CD4-positive, alpha-beta memory T cell (primary cell): ENCODE measurements around the gene SH3GL2. TPM values are rescaled to one million over a fixed set of nuclear protein-coding genes. Genes with fewer than 3 reads are reported as not detected.

Experiments used
- CTCF ChIA-PET: fragments of 350-600 bp; sonication (Branson Sonifier 250); formaldehyde crosslinking; loops from one replicate; lab custom pipeline; 2021; ENCODE audit warnings: inconsistent platforms; ENCODE audit not compliant: partially characterized antibody; lab: Charles Lee
- POLR2A ChIA-PET: fragments of 350-600 bp; sonication (Branson Sonifier 250); formaldehyde crosslinking; loops from one replicate; lab custom pipeline; 2021; ENCODE audit not compliant: partially characterized antibody; lab: Charles Lee
- DNase-seq, 5 donors: peaks; one replicate each; pipeline versions ENCODE4 v3.0.0 to v3.0.0-alpha.2; 2020 to 2022; ENCODE audit warnings: mixed read lengths in 1 of 5
- H3K27ac ChIP-seq: one replicate; pipeline ENCODE4 v1.7.0; 2013; ENCODE audit warnings: low read depth, low read length
- H3K27me3 ChIP-seq: 2 replicates; pipeline ENCODE4 v1.7.0; 2013; ENCODE audit warnings: mild to moderate bottlenecking, low read length, moderate library complexity; ENCODE audit not compliant: insufficient read depth
- H3K36me3 ChIP-seq: 2 replicates; pipeline ENCODE4 v1.7.0; 2013; ENCODE audit warnings: mild to moderate bottlenecking, low read length, moderate library complexity; ENCODE audit not compliant: insufficient read depth
- H3K4me1 ChIP-seq: 2 replicates; pipeline ENCODE4 v1.7.0; 2013; ENCODE audit warnings: mild to moderate bottlenecking, low read length, moderate library complexity; ENCODE audit not compliant: insufficient read depth
- H3K4me3 ChIP-seq, 2 donors: one replicate each; pipeline ENCODE4 v1.7.0; 2013; ENCODE audit warnings: low read length in 2 of 2, mild to moderate bottlenecking in 1 of 2
- H3K9me3 ChIP-seq, 2 donors: one replicate each; pipeline ENCODE4 v1.7.0; 2013; ENCODE audit warnings: low read length in 2 of 2, control low read depth in 1 of 2; ENCODE audit not compliant: control insufficient read depth in 1 of 2
- H3K27ac Mint-ChIP-seq, 7 donors: one replicate each; pipeline ENCODE4 v1.8.0; 2020 to 2021; ENCODE audit warnings: mixed read lengths in 7 of 7, mild to moderate bottlenecking in 6 of 7, inconsistent platforms in 3 of 7, moderate library complexity in 3 of 7
- H3K27me3 Mint-ChIP-seq, 2 donors: one replicate each; pipeline ENCODE4 v1.8.0; 2020 to 2021; ENCODE audit warnings: mixed read lengths in 2 of 2
- H3K36me3 Mint-ChIP-seq, 2 donors: one replicate each; pipeline ENCODE4 v1.8.0; 2020 to 2021; ENCODE audit warnings: mixed read lengths in 2 of 2, inconsistent platforms in 1 of 2, mild to moderate bottlenecking in 1 of 2
- H3K4me1 Mint-ChIP-seq, 4 donors: one replicate each; pipeline ENCODE4 v1.8.0; 2020 to 2021; ENCODE audit warnings: mixed read lengths in 4 of 4, mild to moderate bottlenecking in 1 of 4
- H3K4me3 Mint-ChIP-seq, 8 donors: one replicate each; pipeline ENCODE4 v1.8.0; 2020 to 2021; ENCODE audit warnings: mixed read lengths in 8 of 8, mild to moderate bottlenecking in 7 of 8, moderate library complexity in 6 of 8, inconsistent platforms in 3 of 8
- H3K9me3 Mint-ChIP-seq, 8 donors: one replicate each; pipeline ENCODE4 v1.8.0; 2020 to 2021; ENCODE audit warnings: mixed read lengths in 8 of 8, mild to moderate bottlenecking in 5 of 8, inconsistent platforms in 3 of 8, moderate library complexity in 1 of 8
- intact Hi-C: fragments of 100-400 bp; cut with micrococcal nuclease; formaldehyde crosslinking; loops from one replicate; pipeline ENCODE4 v1.15.1; 2023
- polyA plus RNA-seq, 2 donors: library from polyadenylated mRNA; unstranded; fragments of 300-500 nt; fragmentation: Illumina TruSeq; gene quantifications; one replicate each; pipeline ENCODE4 v1.2.3, GENCODE V29; 2021
- total RNA-seq, 2 experiments: library from RNA; stranded (reverse); gene quantifications; one replicate each; pipeline ENCODE4 v1.2.3, GENCODE V29; 2021

The SH3GL2 gene
- total and polyA plus RNA-seq, 4 experiments from 2014 or later = not detected

- H3K27ac ChIP-seq = no peak overlapping the region
- no peaks in the 10 kb centered on the region for H3K36me3 ChIP-seq
- Mint-ChIP-seq H3K36me3 (no peaks in the 10 kb centered on the region), H3K27ac (no peak overlapping the region), H3K4me1 (no peaks in the 10 kb centered on the region), H3K27me3 (no peaks in the 10 kb centered on the region), H3K9me3 (peaks cover 0 to 10% (median 3%) of the 10 kb centered on the region in 8 donors), H3K4me3 (no peak overlapping the region)
- DNase-seq = no peak
- no peaks in the 10 kb centered on the region for H3K27me3 ChIP-seq
- H3K4me1 ChIP-seq = no peaks in the 10 kb centered on the region
- CTCF ChIA-PET = no interaction called here
- intact Hi-C loops = no loop called here
- POLR2A ChIA-PET = no interaction called here
- H3K4me3 ChIP-seq = no peak overlapping the region
- no peaks in the 10 kb centered on the region for H3K9me3 ChIP-seq
Observed at GRCh38 chr9:17783227-17783626, 204.4 kb downstream of the SH3GL2 start.

GRCh38 chr9:17789316-17789715, 210.4 kb downstream of the SH3GL2 start:
- no peaks in the 10 kb centered on the region for H3K36me3 Mint-ChIP-seq
- CTCF ChIA-PET = no interaction called here

GRCh38 chr9:17793713-17794622, 215.1 kb downstream of the SH3GL2 start:
- no peaks in the 10 kb centered on the region for H3K27me3 Mint-ChIP-seq
- H3K4me3 ChIP-seq = no peak overlapping the region
- H3K9me3 ChIP-seq = no peaks in the 10 kb centered on the region
- intact Hi-C loops = no loop called here
- CTCF ChIA-PET = no interaction called here
- H3K27ac Mint-ChIP-seq = no peak overlapping the region
- H3K4me1 Mint-ChIP-seq = no peaks in the 10 kb centered on the region
- peaks cover 0 to 3% (median 1%) of the 10 kb centered on the region in 8 donors for H3K9me3 Mint-ChIP-seq
- no peak overlapping the region for H3K27ac ChIP-seq
- no peak for DNase-seq
- POLR2A ChIA-PET = no interaction called here
- H3K36me3 ChIP-seq = no peaks in the 10 kb centered on the region
- H3K36me3 Mint-ChIP-seq = no peaks in the 10 kb centered on the region
- no peak overlapping the region for H3K4me3 Mint-ChIP-seq
- no peaks in the 10 kb centered on the region for H3K27me3 ChIP-seq
- H3K4me1 ChIP-seq = no peaks in the 10 kb centered on the region

More at GRCh38 chr9:17789316-17789715, 210.4 kb downstream of the SH3GL2 start:
- Mint-ChIP-seq H3K27ac (no peak overlapping the region), H3K4me3 (no peak overlapping the region), H3K9me3 (peaks cover 0 to 6% (median 0%) of the 10 kb centered on the region in 8 donors), H3K27me3 (no peaks in the 10 kb centered on the region), H3K4me1 (no peaks in the 10 kb centered on the region)
- no peak for DNase-seq
- H3K4me1 ChIP-seq = no peaks in the 10 kb centered on the region
- POLR2A ChIA-PET = no interaction called here
- H3K9me3 ChIP-seq = no peaks in the 10 kb centered on the region
- H3K36me3 ChIP-seq = no peaks in the 10 kb centered on the region
- no peak overlapping the region for H3K27ac ChIP-seq
- intact Hi-C loops = no loop called here
- no peak overlapping the region for H3K4me3 ChIP-seq
- no peaks in the 10 kb centered on the region for H3K27me3 ChIP-seq

- Histone ChIP-seq H3K27me3 (no peaks in the 10 kb centered on the region), H3K36me3 (no peaks in the 10 kb centered on the region), H3K27ac (no peak overlapping the region), H3K4me1 (no peaks in the 10 kb centered on the region), H3K4me3 (no peak overlapping the region), H3K9me3 (no peaks in the 10 kb centered on the region)
- Mint-ChIP-seq H3K27ac (no peak overlapping the region), H3K4me1 (no peaks in the 10 kb centered on the region), H3K4me3 (no peak overlapping the region), H3K27me3 (no peaks in the 10 kb centered on the region), H3K9me3 (peaks cover 0 to 3% (median 1%) of the 10 kb centered on the region in 8 donors), H3K36me3 (no peaks in the 10 kb centered on the region)
- ChIA-PET POLR2A (no interaction called here), CTCF (no interaction called here)
- intact Hi-C loops = no loop called here
- DNase-seq = no peak
Observed at GRCh38 chr9:17795744-17796143, 216.9 kb downstream of the SH3GL2 start.

- H3K36me3 Mint-ChIP-seq = no peaks in the 10 kb centered on the region
- Histone ChIP-seq H3K9me3 (no peaks in the 10 kb centered on the region), H3K27ac (no peak overlapping the region), H3K4me3 (no peak overlapping the region), H3K27me3 (no peaks in the 10 kb centered on the region), H3K36me3 (no peaks in the 10 kb centered on the region), H3K4me1 (no peaks in the 10 kb centered on the region)
- CTCF ChIA-PET = interaction anchor here (0.7 to 1.5 kb wide), 2 partner anchors 12 to 987 kb away, joined by 3 read pairs; no protein-coding TSS in a partner anchor
- H3K4me1 Mint-ChIP-seq = no peaks in the 10 kb centered on the region
- no peak for DNase-seq
- POLR2A ChIA-PET = no interaction called here
- H3K27me3 Mint-ChIP-seq = no peaks in the 10 kb centered on the region
- no peak overlapping the region for H3K4me3 Mint-ChIP-seq
- intact Hi-C loops = no loop called here
- H3K27ac Mint-ChIP-seq = no peak overlapping the region
- H3K9me3 Mint-ChIP-seq = peaks cover 0 to 3% (median 0%) of the 10 kb centered on the region in 8 donors
Observed at GRCh38 chr9:17799369-17799768, 220.5 kb downstream of the SH3GL2 start.

GRCh38 chr9:17800418-17800817, 221.6 kb downstream of the SH3GL2 start:
- CTCF ChIA-PET = interaction anchor here (1.0 kb wide), 1 partner anchor 11 kb away, joined by 3 read pairs; no protein-coding TSS in a partner anchor

GRCh38 chr9:17802249-17802857, 223.5 kb downstream of the SH3GL2 start:
- H3K4me1 Mint-ChIP-seq = no peaks in the 10 kb centered on the region
- Histone ChIP-seq H3K27me3 (no peaks in the 10 kb centered on the region), H3K4me1 (no peaks in the 10 kb centered on the region), H3K36me3 (no peaks in the 10 kb centered on the region), H3K9me3 (no peaks in the 10 kb centered on the region), H3K27ac (no peak overlapping the region), H3K4me3 (no peak overlapping the region)
- H3K27me3 Mint-ChIP-seq = no peaks in the 10 kb centered on the region
- H3K27ac Mint-ChIP-seq = no peak overlapping the region
- H3K9me3 Mint-ChIP-seq = no peaks in the 10 kb centered on the region
- no peak for DNase-seq
- no peaks in the 10 kb centered on the region for H3K36me3 Mint-ChIP-seq
- ChIA-PET POLR2A (no interaction called here), CTCF (no interaction called here)
- intact Hi-C loops = no loop called here
- no peak overlapping the region for H3K4me3 Mint-ChIP-seq

More at GRCh38 chr9:17800418-17800817, 221.6 kb downstream of the SH3GL2 start:
- no peak for DNase-seq
- intact Hi-C loops = no loop called here
- H3K27me3 ChIP-seq = no peaks in the 10 kb centered on the region
- Mint-ChIP-seq H3K4me3 (no peak overlapping the region), H3K27ac (no peak overlapping the region), H3K36me3 (no peaks in the 10 kb centered on the region), H3K27me3 (no peaks in the 10 kb centered on the region), H3K9me3 (peaks cover 0 to 3% (median 0%) of the 10 kb centered on the region in 8 donors), H3K4me1 (no peaks in the 10 kb centered on the region)
- no peaks in the 10 kb centered on the region for H3K36me3 ChIP-seq
- no peak overlapping the region for H3K4me3 ChIP-seq
- no peak overlapping the region for H3K27ac ChIP-seq
- H3K9me3 ChIP-seq = no peaks in the 10 kb centered on the region
- POLR2A ChIA-PET = no interaction called here
- H3K4me1 ChIP-seq = no peaks in the 10 kb centered on the region
